GM18511 (cell line): ENCODE results near the gene MYRIP.
A peak's percentile ranks its signal among the peaks of the same experiment; 100 is the strongest.

Source experiments
- ATAC-seq: cut with Tn5 transposase; IDR thresholded peaks from one replicate; pipeline ENCODE4 v1.9.1; 2021; ENCODE audit warnings: mild to moderate bottlenecking, moderate library complexity; ENCODE audit not compliant: unreplicated experiment

Gene MYRIP

DNA sequence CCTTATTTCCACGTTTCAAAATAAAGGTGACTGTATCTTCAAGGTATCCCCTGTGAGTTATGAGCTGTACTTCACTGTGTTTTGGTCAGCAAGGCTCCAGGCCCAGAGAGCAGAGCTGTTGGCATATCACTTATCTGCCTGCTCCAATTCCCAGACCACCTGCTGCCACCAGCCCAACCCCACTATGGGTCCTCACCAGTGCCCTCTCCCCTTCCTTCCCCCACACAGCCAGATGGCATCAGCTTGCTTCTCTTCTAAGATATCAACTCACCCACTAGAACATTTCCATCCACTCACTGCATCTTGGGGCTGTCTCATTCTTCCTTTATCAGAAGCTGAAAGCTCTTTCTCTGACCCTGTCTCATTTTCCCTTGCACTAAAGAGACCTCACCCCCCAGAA is 363.2 kb downstream of the MYRIP start:
- no peak for ATAC-seq

DNA sequence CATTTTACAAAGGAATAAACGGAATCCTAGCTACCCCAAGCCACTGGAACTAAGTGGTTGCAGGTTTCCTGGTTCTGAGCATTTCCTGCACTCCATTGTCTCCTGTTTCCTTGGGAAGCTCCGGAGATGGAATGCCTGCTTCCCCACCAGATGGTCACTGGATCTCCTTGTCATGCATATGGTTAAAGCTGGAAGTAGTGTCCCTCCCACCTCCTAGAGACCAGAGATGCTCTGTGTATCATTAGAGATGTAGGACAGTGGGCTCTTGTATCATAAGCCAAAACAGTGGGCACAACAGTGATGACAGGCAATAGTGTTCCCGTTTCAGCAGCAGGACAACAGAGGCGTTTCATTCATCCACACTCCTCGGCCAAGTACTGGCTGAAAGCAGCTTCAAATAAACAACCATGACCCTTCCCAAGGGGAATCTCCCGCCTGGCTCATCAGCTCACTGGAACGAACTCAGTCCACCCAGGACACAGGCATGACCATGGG is 363.9 kb downstream of the MYRIP start:
- ATAC-seq: no peak

DNA sequence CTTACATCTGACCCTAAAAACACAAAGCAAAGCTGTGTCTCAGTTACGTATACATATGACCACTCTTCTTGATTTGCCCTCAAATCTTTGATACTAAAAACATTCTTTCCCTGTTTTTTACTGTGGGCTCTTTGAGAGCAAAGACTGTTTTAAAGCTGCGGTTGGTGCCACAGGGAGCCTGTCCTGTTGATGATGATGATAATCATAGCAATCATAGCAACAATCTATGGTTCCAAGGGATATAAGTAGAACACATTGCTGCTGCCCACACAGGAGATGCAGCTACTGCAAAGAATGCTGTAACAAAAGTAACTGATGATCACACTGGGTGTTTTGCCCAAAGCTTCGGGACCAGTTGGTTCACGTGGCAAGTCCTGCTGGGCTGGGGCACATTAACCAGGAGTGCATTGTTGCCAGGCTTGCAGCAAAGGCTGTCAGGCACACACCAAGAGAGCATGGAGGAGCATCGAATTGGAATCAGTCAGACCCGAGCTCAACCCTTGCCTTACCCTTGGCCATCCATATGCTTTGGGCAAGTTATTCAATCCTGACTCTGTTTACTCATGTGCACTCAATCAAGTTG is 368.7 kb downstream of the MYRIP start:
- ATAC-seq: no peak

DNA sequence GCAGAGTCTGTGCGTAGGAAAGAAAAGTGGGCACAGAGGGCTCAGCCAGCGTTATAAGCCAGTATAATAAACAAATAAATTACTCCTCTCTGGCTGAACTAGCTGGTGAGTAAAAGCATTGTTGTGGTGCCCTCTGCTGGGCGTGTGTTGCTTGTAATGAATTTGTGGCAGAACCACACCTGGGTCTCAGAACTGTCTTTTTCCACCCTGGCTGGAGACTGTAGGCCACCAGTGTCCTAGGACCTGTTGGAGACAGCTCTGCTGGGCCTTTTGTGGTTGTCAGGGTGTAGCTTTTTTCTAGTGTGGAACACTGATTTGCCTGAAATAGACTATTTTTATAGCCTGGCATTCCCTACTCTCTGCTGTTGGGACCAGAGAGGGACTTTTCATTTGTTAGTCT is 369.6 kb downstream of the MYRIP start:
- peak; percentile 73 for ATAC-seq

DNA sequence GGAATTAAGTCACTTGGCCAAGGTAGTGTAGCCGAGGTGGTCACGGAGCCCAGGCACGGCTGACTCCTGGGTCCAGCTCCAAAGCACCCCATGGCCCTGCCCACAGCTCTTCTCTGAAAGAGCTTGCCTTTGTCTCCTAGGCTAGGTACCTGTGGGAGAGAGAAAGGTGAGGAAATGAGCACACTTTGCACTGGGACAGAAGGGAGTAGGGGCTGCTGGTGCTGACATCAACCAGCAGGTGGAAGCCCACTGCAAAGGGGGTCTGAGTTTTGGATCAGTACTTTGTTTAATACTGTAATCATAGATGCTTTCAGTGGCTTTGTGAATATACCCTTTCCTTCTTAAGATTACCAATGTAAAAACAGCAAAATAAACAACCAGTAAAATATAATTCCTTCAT is 371.8 kb downstream of the MYRIP start:
- no peak for ATAC-seq

DNA sequence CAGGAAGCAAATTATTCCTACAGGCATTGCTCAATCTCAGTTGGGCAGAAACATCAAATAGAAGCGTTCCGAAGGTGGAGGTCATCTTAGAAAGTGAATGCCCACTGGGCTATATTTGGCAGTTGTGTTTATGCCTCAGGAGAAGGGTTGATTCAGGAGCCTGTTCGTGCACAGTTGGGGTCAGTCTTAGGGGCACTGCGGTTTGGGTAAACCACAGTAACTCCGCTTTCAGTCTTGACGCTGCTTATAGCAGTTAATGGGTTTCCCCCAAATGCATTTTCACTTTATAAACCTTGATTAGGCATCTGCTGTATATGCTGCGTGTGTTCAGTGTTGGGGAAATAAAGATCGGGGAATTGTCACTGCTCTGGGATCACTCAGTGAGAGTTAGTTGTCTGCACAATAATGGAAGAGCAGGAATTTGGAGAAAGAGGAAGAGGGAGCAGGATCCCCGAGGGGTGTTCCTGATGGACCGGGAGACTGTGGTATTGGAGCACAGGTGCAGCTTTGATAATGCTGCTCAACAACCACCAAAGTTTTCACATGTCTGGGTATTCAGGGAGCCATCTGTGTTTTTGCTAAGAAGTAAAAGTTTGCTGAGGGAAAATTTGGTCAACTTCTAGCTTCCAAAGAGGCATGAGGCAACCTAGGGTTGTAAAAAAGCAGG is 375.8 kb downstream of the MYRIP start:
- ATAC-seq: peak; percentile 69

DNA sequence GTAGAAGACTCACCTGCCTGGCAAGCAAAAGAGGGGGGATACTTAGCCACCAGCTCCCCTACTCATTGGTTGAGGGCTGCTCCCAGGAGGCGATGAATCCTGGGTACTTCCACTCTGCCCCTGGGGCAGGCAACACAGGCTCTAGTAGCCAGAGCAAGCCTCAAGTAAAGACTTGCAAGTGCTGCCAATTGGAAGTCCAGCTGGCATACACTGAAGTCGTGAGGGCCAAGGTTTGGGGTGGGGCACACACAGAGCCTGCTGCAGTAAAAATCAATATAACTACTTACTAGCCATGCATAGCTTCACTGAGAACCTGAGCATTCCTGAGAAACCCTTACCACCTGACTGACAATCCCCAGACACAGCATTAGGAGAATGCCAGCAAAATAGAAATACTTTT is 377.1 kb downstream of the MYRIP start:
- no peak for ATAC-seq

DNA sequence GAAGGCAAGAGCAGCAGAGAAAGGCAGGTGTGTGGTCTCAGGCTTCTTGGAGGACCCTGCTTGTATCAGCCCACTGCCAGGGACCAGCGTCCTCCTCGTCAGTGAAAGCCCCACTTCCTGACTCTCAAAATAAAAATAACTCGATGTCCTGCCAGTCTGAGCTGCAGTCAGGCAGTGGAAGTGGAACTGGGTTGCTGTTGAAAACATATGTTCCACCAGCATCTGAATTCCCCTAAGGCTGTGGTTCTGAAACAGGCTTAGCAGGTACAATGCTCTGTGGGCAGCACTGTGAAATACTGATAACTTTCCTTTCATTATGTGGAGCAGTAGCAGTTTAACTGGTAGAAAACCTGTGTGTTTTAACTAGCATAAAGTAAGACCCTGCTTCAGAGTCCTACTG is 378.5 kb downstream of the MYRIP start:
- peak; percentile 78 for ATAC-seq

DNA sequence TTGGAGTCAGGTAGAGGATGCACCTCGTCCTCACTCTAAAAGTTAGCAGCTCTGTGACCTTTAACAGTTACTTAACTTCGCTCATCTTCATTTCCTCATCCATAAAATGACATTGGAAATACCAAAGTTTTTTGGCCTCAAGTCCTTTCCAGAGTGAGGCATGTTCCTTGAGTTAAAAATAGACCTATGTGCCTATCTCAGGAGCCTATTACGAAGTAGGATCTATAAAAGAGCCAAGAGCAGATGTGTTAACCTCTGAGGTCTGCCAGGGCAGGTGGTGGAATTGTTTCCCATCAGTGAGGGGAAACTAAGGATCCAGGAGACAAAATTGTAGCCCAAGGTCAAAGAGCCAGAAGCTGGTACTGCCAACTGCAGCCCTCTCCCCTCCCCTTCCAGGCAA is 379.7 kb downstream of the MYRIP start:
- ATAC-seq: no peak

DNA sequence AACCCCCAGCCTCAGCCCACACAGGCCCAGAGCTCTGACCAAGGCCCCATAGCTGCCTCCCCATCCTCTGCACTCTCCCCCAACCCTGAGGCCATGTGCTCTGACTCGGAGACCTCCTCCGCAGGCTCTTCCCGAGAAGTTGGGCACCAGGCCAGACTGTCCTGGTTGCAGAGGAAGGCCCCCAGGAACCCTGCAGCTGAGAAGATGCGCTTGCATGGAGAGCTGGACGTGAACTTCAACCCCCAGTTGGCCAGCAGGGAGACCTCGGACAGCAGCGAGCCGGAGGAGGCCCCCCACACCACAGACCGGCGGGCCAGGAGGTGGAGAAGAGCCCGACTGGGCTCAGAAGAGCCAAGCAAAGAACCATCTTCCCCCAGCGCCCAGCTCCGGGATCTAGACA is 380.6 kb downstream of the MYRIP start:
- no peak for ATAC-seq

DNA sequence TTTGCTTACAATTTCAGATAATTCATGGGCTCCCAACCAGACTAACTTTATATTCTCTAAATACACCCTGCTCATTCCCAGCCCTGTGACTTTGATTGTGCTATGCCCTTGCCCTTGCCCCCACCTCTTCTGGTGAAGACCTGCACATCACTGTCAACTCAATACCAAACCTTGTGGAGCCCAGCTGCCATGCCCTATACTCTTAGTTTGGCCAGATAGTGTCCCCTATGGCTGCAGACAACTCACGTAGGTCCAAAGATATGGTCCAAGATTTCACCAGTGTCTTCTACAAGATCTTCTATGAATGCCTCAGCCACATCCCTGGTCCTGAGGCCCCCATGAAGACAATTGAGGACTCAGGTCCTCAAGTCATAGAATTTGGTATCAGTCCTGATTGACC is 381.8 kb downstream of the MYRIP start:
- ATAC-seq: no peak

DNA sequence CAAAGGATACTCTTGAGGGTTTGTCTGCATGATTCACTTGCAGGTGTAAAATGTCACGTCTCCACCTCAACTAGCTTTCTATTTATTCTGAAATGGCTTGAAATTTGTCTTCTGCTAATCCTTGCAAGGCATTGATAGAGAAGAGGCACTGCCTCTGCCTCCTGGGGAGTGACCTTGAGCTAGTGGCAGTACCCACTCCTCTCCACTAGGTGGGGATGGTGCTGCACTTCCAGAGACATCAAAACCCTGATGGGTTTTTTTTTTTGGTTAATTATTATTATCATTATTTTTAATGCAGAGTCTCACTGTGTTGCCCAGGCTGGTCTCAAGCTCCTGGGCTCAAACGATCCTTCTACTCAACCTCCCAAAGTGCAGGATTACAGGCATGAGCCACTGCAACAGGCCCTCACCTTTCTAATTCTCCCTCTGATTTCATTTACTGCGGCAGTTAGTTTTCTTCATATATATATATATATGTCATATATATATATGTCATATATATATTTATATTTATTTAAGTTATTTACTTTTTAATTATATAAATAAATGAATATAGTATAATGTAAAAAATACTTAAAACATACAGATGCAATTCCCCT is 382.5 kb downstream of the MYRIP start:
- ATAC-seq: peak; percentile 51

DNA sequence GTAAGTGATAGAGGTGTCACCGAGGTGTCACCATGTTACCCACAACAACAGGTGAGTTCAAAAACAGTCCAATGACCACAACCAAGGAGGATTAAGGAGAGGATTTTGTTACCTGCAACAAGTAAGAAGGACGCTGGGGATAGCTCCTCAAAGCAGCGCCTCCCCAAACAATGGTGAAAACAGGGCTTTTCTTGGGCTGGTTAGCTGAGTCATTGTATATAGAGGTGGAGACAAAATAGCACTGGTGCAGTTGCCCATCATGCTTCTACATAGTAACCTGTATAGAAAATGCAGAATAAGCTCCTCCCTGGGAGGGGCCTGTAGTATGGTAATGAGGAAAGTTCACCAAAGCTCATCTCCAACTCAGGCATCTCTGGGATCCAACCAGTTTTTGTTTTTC is 383.2 kb downstream of the MYRIP start:
- no peak for ATAC-seq

DNA sequence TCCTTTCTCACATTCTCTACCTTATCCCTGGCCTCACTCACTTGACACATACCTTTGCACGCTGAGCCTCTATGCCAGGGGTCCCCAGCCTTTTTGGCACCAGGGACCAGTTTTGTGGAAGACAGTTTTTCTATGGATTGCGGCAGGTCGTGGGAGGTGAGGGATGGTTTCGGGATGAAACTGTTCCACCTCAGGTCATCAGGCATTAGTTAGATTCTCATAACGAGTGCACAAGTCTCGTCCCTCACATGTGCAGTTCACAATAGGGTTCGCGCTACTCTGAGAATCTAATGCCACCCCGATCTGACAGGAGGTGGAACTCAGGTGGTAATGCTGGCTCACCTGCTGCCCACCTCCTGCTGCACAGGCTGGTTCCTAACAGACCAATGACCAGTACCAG is 387.6 kb downstream of the MYRIP start:
- no peak for ATAC-seq

DNA sequence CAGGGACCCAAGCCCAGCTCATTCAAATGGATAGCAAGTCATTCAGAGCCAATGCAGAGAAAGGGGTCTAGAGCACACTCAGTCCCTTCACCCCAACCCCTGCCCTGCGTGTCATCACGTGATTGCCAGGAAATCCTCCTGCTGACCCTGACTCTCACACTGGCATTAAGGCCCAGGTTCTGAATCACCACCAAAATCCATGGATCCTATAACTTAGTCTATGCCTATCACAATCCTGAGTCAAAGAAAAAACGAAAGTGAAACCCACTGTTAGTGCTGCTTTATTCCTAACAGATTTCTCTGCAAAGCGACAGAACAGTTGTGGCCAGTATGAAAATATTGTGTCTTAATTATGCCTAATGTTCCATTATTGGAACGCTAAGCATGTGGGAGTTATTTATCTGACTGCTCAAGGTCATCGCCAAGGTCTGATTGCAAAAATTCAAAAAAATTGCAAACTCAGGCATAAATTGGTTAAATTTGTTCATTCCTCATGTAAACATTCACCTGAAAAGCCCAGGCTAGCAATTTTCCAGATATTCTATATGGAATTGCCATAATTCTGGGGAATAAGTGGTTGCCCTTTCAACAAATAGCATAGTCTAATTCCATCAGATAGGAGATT is 391.4 kb downstream of the MYRIP start:
- no peak for ATAC-seq

DNA sequence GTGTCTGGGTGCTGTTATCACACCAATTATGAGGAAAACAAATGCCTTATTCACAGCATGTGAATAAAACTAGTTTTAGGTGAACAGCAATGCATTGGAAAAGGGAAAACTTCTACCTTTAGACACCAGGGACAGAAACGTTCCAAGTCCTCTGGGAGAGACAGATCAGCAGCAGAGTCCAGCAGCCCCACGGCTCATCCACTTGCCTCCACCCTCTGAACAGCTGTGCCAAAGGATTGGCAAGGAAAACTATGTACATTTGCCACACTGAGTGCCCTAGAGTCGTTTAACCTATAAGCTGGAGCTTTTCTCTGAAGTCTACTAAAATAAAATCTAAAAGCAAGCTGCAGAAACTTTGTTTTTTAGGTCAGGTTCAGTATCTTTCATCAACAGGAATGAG is 392.4 kb downstream of the MYRIP start:
- no peak for ATAC-seq

DNA sequence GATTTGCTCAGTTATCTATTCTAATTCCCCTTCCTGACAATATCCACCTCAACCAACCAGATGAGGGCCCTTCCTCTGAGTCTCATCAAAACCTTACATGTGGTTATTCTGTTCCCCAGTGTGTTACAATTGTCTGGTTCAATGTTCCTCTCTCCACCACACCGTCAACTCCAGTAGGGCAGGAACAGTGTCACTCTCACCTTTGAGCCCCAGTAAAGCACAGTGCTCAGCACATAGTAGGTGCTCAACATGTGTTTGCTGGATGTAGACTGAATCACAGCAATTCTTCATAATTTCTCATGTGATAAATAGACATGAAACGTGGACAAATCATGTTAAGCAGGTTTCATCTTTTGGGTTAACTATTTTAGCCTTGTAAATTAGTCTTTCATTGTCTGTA is 397.1 kb downstream of the MYRIP start:
- ATAC-seq: no peak

DNA sequence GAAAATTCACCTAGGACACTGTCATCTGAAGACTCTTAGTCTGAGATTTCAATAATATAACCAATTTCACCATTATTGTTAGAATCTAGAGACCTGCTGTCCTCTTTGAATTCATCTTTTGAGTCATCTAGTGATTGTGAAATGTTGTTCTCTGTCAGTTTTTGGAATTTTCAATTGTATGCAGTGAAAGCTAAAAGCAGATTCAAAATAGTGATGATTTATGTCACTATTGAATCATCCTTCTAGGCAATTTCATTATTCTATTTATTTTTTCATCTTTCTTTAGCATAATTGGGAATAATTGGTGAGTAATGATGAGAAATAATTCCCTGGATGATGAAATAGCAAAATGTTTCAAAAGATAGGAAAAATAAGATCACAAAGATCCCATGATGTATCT is 398.4 kb downstream of the MYRIP start:
- ATAC-seq: no peak

DNA sequence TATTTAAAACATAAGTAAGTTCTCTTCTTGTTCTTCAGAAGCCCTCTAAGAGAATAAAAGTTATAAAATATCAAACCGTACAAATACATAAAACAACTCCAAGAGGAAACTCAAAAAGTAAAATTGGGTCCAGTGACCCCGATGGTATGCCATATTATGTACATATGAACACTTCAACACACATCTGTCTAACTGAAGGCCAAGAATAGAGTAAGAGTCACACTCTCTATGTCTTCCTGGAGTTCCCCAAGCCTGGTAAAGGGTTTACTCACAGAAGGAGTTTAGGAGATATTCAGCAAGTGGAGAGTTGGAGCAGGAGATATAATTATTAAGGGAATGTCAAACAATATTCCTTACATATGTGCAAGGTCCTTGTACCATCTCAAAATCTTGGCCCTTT is 398.8 kb downstream of the MYRIP start:
- no peak for ATAC-seq

DNA sequence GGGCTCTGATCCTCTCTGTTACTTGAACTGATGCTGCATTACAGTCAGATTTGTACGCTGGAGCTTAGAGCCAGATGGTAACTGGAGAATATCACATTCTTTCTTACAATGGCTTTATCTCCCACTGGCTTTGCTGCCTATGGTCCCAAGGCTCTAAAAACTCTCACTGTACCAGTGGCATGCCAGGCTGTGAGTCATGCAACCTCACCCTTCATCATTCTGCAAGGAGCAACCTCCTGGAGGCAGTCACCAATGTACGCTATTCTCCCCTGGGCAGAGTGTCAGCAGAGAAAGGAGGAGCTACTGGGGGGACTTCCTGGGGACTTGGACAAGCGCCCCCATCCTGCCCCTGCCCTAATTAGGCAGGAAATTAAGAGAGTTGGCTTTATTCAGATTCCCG is 402.2 kb downstream of the MYRIP start:
- no peak for ATAC-seq

DNA sequence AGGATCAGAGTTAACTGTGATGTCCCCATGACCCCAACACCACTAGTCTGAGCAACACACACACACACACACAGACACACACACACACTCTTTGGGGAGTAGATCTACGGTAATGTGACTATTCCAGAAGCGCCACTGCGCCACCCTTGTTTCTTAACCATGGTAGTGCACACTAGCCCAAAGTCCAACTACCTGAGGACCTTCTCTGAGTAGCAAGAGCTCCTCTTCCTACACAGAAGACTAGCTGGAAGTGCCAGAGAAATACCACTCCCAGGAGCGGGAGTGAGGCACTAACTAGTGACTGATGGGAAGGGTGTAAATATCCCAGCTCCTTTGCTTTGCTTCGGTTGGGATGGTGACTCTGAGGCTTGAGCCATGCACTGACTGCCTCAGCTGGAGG is 404.1 kb downstream of the MYRIP start:
- no peak for ATAC-seq

DNA sequence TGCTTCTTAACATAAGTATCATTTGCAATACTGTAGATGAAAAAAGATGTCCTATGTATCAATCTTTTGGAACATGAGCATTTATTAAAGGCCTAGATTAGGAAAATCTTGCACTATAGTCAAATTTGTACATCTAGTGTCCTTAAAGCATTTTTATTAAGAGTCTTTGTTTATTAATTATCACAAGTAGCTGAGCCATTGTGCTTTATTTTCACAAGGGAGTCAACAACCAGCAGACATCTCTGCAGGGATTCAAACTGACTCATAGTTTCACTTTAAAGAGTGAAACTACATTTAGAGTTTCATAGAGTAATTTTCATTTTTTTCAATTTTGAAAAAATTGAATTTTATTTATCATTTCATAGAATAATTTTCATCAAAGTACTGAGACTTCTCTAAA is 405.6 kb downstream of the MYRIP start:
- ATAC-seq: no peak
